KMS-11 (cell line): ENCODE results near the gene PRSS21.
A peak's percentile ranks its signal among the peaks of the same experiment; 100 is the strongest.

Experiments used
- H2AFZ ChIP-seq: fragments of 200-600 bp; sonication (generic); 2 replicates; pipeline ENCODE4 v1.6.1; 2016; ENCODE audit warnings: antibody characterized with exemption, mixed run types, low read depth
- H3K27ac ChIP-seq: fragments of 200-600 bp; sonication (generic); 2 replicates; pipeline ENCODE4 v1.6.1; 2016; ENCODE audit warnings: mild to moderate bottlenecking, mixed run types
- H3K27me3 ChIP-seq: fragments of 200-600 bp; sonication (generic); 2 replicates; pipeline ENCODE4 v1.6.1; 2017; ENCODE audit warnings: mild to moderate bottlenecking, low read depth, mixed run types, moderate library complexity; ENCODE audit not compliant: insufficient read depth
- H3K36me3 ChIP-seq: fragments of 200-600 bp; sonication (generic); 2 replicates; pipeline ENCODE4 v1.6.1; 2017; ENCODE audit warnings: mild to moderate bottlenecking, mixed run types; ENCODE audit not compliant: insufficient read depth
- H3K4me1 ChIP-seq: fragments of 200-600 bp; sonication (generic); 2 replicates; pipeline ENCODE4 v1.6.1; 2016; ENCODE audit warnings: mild to moderate bottlenecking, low read depth, mixed run types; ENCODE audit not compliant: poor library complexity, severe bottlenecking
- H3K4me2 ChIP-seq: fragments of 200-600 bp; sonication (generic); 2 replicates; pipeline ENCODE4 v1.7.0; 2016; ENCODE audit warnings: mild to moderate bottlenecking, mixed run types
- H3K4me3 ChIP-seq: fragments of 200-600 bp; sonication (generic); IDR thresholded peaks from 2 replicates; pipeline ENCODE4 v1.6.1; 2017; ENCODE audit warnings: low read depth, low read length, mixed read lengths; ENCODE audit not compliant: insufficient read depth
- H3K79me2 ChIP-seq: fragments of 200-600 bp; sonication (generic); 2 replicates; pipeline ENCODE4 v1.6.1; 2016; ENCODE audit warnings: low read depth, mixed run types; ENCODE audit not compliant: insufficient read depth
- H3K9ac ChIP-seq: fragments of 200-600 bp; sonication (generic); 2 replicates; pipeline ENCODE4 v1.6.1; 2016; ENCODE audit warnings: mild to moderate bottlenecking, mixed run types
- H4K20me1 ChIP-seq: fragments of 200-600 bp; sonication (generic); 2 replicates; pipeline ENCODE4 v1.6.1; 2016; ENCODE audit warnings: mild to moderate bottlenecking, mixed run types; ENCODE audit not compliant: insufficient read depth
- CTCF ChIP-seq: fragments of 200-600 bp; sonication (generic); conservative IDR thresholded peaks from 2 replicates; pipeline ENCODE4 v1.6.1; 2017; ENCODE audit warnings: low read depth, mild to moderate bottlenecking, antibody characterized with exemption, low read length, moderate library complexity, mixed read lengths

The PRSS21 gene

DNA sequence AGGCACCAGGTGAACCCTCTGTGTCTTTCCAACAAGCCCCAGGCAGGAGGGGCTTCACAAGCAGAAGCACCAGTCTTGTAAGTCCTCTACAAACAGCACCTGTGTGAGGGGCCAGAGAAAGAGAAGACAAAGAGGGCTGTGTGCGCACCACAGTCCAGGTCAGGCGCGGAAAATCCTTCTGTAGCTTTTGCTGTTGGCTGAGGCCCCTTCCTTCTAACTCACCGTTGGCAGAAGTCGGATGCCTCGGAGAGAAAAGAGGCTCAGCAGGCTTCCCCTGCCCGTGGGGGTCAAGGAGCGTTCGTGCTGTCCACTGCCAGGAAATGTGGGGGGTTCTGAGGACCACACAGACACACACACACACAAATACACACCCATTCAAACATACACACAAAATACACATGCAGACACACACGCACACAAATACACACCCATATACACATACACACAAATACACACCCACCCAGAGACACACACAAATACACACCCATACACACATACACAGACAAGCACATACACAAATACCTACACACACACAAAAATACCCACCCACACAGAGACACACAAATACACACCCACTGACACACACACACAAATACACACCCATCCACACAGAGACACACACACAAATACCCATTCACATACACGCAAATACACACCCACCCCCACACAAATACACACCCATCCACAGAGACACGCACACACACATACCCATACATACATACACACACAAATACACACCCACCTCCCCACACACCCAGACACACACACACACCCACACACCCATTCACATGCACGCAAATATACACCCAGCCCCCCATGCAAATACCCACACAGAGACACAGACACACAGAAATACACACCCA, 19.8 kb downstream of the PRSS21 start:
- no peak overlapping the region for H3K27ac ChIP-seq
- no peak for TF ChIP-seq CTCF
- no peak overlapping the region for H2AFZ ChIP-seq
- no peak overlapping the region for H3K9ac ChIP-seq
- H4K20me1 ChIP-seq: no peaks in the 10 kb centered on the region
- no peak overlapping the region for H3K4me3 ChIP-seq
- H3K79me2 ChIP-seq: no peaks in the 10 kb centered on the region
- no peaks in the 10 kb centered on the region for H3K4me1 ChIP-seq
- no peaks in the 10 kb centered on the region for H3K36me3 ChIP-seq
- H3K4me2 ChIP-seq: no peak overlapping the region
- peaks cover 86% of the 10 kb centered on the region for H3K27me3 ChIP-seq

GRCh38 chr16:2838928-2839327, 21.9 kb downstream of the PRSS21 start:
- Histone ChIP-seq H3K27me3 (peaks cover 73% of the 10 kb centered on the region), H3K36me3 (no peaks in the 10 kb centered on the region), H3K27ac (no peak overlapping the region), H3K4me2 (no peak overlapping the region), H3K4me3 (no peak overlapping the region), H3K4me1 (no peaks in the 10 kb centered on the region), H3K79me2 (no peaks in the 10 kb centered on the region), H2AFZ (peak overlapping the region; percentile 8; the same call in 1 of the 2 replicates), H3K9ac (no peak overlapping the region), H4K20me1 (no peaks in the 10 kb centered on the region)
- peak; percentile 68; the same call in 1 of the 2 replicates for TF ChIP-seq CTCF

DNA sequence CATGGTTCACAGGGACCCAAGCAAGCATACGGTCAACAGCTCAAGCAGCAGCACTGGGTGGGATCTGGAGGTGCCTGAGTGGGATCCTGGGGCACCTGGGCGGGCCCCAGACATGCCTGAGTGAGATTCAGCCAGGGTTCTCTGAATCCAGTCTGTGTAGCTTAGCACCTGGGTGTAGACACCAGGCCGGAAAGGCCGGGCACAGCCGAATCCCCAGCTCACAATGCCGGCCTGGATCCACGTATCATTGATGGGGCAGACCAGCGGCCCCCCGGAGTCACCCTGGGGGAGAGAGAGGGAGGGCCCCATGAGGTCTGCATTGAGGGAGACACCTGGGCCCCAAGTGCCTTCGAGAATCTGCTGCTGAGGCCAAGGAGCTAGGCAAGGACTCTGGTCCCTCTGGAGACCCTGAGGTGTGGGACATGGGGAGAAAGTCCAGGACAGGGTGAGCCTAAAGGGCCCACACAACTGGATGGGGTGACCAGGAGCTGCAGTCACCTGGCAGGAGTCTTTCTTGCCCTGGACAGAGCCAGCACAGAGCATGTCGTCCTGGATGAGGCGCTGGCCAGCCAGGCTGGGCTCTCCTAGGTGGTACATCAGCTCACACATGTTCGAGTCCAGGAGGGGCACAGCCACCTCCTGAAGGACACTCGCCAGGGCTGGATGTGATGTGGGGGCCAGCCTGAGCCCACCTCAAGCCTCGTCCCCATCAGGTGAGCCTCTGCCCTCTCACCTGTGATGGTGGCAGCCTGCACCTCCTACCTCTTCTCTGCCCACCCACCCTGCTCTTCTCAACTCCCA, 22.8 kb downstream of the PRSS21 start:
- H3K4me2 ChIP-seq: no peak overlapping the region
- H3K27ac ChIP-seq: no peak overlapping the region
- H4K20me1 ChIP-seq: no peaks in the 10 kb centered on the region
- no peak overlapping the region for H3K4me3 ChIP-seq
- H3K36me3 ChIP-seq: no peaks in the 10 kb centered on the region
- TF ChIP-seq CTCF: no peak
- no peaks in the 10 kb centered on the region for H3K4me1 ChIP-seq
- H2AFZ ChIP-seq: no peak overlapping the region
- no peak overlapping the region for H3K9ac ChIP-seq
- H3K79me2 ChIP-seq: no peaks in the 10 kb centered on the region
- H3K27me3 ChIP-seq: peaks cover 68% of the 10 kb centered on the region

DNA sequence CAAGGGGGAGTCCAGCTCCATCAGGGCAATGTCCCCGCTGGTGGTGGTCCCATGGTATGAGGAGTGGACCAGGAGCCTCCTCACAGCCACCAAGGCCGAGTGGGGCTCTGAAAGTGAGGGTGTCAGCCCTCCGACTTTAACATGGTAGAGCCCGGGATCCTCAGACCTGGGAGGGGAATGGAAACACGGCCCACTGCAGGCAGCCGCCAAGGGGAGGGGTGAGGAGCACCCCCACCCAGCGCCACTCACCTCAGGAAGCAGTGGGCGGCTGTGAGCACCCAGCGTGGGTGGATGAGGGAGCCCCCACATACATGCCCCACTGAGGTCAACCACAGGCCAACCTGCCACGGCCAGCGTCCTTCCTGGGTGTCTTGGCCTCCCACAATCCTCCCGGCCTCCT, 23.9 kb downstream of the PRSS21 start:
- TF ChIP-seq CTCF: no peak

More for the DNA sequence above, 23.9 kb downstream of the PRSS21 start:
- Histone ChIP-seq H3K9ac (no peak overlapping the region), H3K4me2 (no peak overlapping the region), H3K4me1 (no peaks in the 10 kb centered on the region), H3K36me3 (no peaks in the 10 kb centered on the region), H3K27ac (no peak overlapping the region), H3K79me2 (no peaks in the 10 kb centered on the region), H3K4me3 (no peak overlapping the region), H2AFZ (no peak overlapping the region), H3K27me3 (peaks cover 61% of the 10 kb centered on the region), H4K20me1 (no peaks in the 10 kb centered on the region)
